CD14-positive monocyte (primary cell): ENCODE measurements around the gene KYNU. TPM values are rescaled to one million over a fixed set of nuclear protein-coding genes. Genes with fewer than 3 reads are reported as not detected.

ENCODE experiments used
- DNase-seq, 3 donors: peaks; one replicate each; pipeline ENCODE4 v3.0.0-alpha.2; 2011 to 2022
- H2AFZ ChIP-seq: 2 replicates; pipeline ENCODE4 v1.6.0; 2012; ENCODE audit warnings: mild to moderate bottlenecking, low read depth, low read length, inconsistent platforms; ENCODE audit not compliant: insufficient read depth, poor library complexity, severe bottlenecking
- H3K27ac ChIP-seq, 2 donors: 1 replicate in 1 of 2; 2 replicates in 1 of 2; pipeline ENCODE4 v1.5.1; 2012 to 2013; ENCODE audit warnings: low read length in 2 of 2, control low read depth in 1 of 2, inconsistent platforms in 1 of 2, low read depth in 1 of 2, mild to moderate bottlenecking in 1 of 2
- H3K27me3 ChIP-seq, 2 donors: one replicate each; pipeline versions ENCODE4 v1.6.0 to v1.6.1; 2011 to 2013; ENCODE audit warnings: low read length in 2 of 2; ENCODE audit not compliant: control insufficient read depth in 2 of 2, insufficient read depth in 2 of 2
- H3K36me3 ChIP-seq, 2 donors: replicated peaks in 1 of 2; 1 replicate in 1 of 2; 2 replicates in 1 of 2; pipeline versions ENCODE4 v1.5.1 to v1.6.1; 2012 to 2013; ENCODE audit warnings: low read length in 2 of 2, control low read depth in 1 of 2, inconsistent platforms in 1 of 2, mild to moderate bottlenecking in 1 of 2; ENCODE audit not compliant: insufficient read depth in 2 of 2, control insufficient read depth in 1 of 2
- H3K4me1 ChIP-seq, 2 donors: 1 replicate in 1 of 2; 2 replicates in 1 of 2; pipeline versions ENCODE4 v1.5.1 to v1.6.1; 2012 to 2013; ENCODE audit warnings: low read length in 2 of 2, control low read depth in 1 of 2, inconsistent platforms in 1 of 2, mild to moderate bottlenecking in 1 of 2, moderate library complexity in 1 of 2; ENCODE audit not compliant: insufficient read depth in 2 of 2, control insufficient read depth in 1 of 2
- H3K4me2 ChIP-seq: replicated peaks from 2 replicates; pipeline ENCODE3; 2012; ENCODE audit warnings: low read length, moderate library complexity, mild to moderate bottlenecking; ENCODE audit not compliant: poor library complexity, severe bottlenecking; ENCODE audit errors: extremely low read depth
- H3K4me3 ChIP-seq, 3 experiments: fragments of 200-600 bp in 1 of 3; sonication (generic) in 1 of 3; replicated peaks in 1 of 3; 1 replicate in 2 of 3; 2 replicates in 1 of 3; pipeline ENCODE4 v1.5.1; 2011 to 2013; ENCODE audit warnings: low read length in 3 of 3, mild to moderate bottlenecking in 3 of 3, control low read depth in 2 of 3, low read depth in 2 of 3, inconsistent platforms in 1 of 3, moderate library complexity in 1 of 3
- H3K79me2 ChIP-seq: 2 replicates; pipeline ENCODE4 v1.6.0; 2012; ENCODE audit warnings: mild to moderate bottlenecking, control low read depth, inconsistent platforms, low read length, moderate library complexity; ENCODE audit not compliant: insufficient read depth
- H3K9ac ChIP-seq: 2 replicates; pipeline ENCODE4 v1.6.0; 2017; ENCODE audit warnings: low read length, mild to moderate bottlenecking; ENCODE audit not compliant: insufficient read depth, poor library complexity, severe bottlenecking
- H3K9me3 ChIP-seq, 2 donors: replicated peaks in 1 of 2; 1 replicate in 1 of 2; 2 replicates in 1 of 2; pipeline versions ENCODE4 v1.5.1 to v1.6.1; 2012 to 2013; ENCODE audit warnings: low read length in 2 of 2, control low read depth in 1 of 2; ENCODE audit not compliant: control insufficient read depth in 1 of 2, insufficient read depth in 1 of 2
- H4K20me1 ChIP-seq: 2 replicates; pipeline ENCODE4 v1.6.0; 2012; ENCODE audit warnings: mild to moderate bottlenecking, low read length, control low read depth, moderate library complexity; ENCODE audit not compliant: insufficient read depth
- H3K27ac Mint-ChIP-seq, 7 donors: one replicate each; pipeline ENCODE4 v1.8.0; 2020; ENCODE audit warnings: mild to moderate bottlenecking in 7 of 7, mixed read lengths in 7 of 7, moderate library complexity in 6 of 7, inconsistent platforms in 2 of 7
- H3K27me3 Mint-ChIP-seq, 3 donors: one replicate each; pipeline ENCODE4 v1.8.0; 2021 to 2022; ENCODE audit warnings: low read depth in 3 of 3, mild to moderate bottlenecking in 3 of 3, mixed read lengths in 3 of 3, moderate library complexity in 3 of 3, inconsistent platforms in 1 of 3
- H3K36me3 Mint-ChIP-seq, 2 donors: one replicate each; pipeline ENCODE4 v1.8.0; 2020; ENCODE audit warnings: mixed read lengths in 2 of 2, inconsistent platforms in 1 of 2, mild to moderate bottlenecking in 1 of 2
- H3K4me1 Mint-ChIP-seq: one replicate; pipeline ENCODE4 v1.8.0; 2020; ENCODE audit warnings: mild to moderate bottlenecking, mixed read lengths
- H3K4me3 Mint-ChIP-seq, 2 donors: one replicate each; pipeline ENCODE4 v1.8.0; 2020; ENCODE audit warnings: mild to moderate bottlenecking in 2 of 2, mixed read lengths in 2 of 2, moderate library complexity in 1 of 2
- H3K9me3 Mint-ChIP-seq, 7 donors: one replicate each; pipeline ENCODE4 v1.8.0; 2020 to 2022; ENCODE audit warnings: mixed read lengths in 7 of 7, mild to moderate bottlenecking in 6 of 7, moderate library complexity in 6 of 7, inconsistent platforms in 2 of 7
- WGBS: methylation state at CpG from one replicate; pipeline ENCODE4 v1.1.5; 2013; ENCODE audit warnings: missing lambda C conversion rate; ENCODE audit not compliant: insufficient coverage; 5-methylcytosine and 5-hydroxymethylcytosine counted together
- intact Hi-C, 2 donors: fragments of 100-400 bp; cut with micrococcal nuclease; formaldehyde crosslinking; loops; one replicate each; pipeline versions ENCODE4 v1.15.0 to v1.15.1; 2023
- polyA plus RNA-seq, 3 donors: library from polyadenylated mRNA; depleted of rRNA in 1 of 3; unstranded in 2 of 3; stranded (reverse) in 1 of 3; fragments of 300-500 nt in 2 of 3; fragments of >200 nt in 1 of 3; fragmentation: Illumina TruSeq in 2 of 3; gene quantifications; 1 replicate in 2 of 3; 2 replicates in 1 of 3; pipeline ENCODE4 v1.2.3, GENCODE V29; 2012 to 2021
- TF ChIP-seq, protein P1 (sequence below): fragments of 200-600 bp; IDR thresholded peaks from one replicate; pipeline ENCODE4 v1.8.0; 2022; ENCODE audit warnings: antibody characterized with exemption, mild to moderate bottlenecking

Gene KYNU
- polyA plus RNA-seq, 3 donors: 40.7 to 132 (median 131) TPM

DNA sequence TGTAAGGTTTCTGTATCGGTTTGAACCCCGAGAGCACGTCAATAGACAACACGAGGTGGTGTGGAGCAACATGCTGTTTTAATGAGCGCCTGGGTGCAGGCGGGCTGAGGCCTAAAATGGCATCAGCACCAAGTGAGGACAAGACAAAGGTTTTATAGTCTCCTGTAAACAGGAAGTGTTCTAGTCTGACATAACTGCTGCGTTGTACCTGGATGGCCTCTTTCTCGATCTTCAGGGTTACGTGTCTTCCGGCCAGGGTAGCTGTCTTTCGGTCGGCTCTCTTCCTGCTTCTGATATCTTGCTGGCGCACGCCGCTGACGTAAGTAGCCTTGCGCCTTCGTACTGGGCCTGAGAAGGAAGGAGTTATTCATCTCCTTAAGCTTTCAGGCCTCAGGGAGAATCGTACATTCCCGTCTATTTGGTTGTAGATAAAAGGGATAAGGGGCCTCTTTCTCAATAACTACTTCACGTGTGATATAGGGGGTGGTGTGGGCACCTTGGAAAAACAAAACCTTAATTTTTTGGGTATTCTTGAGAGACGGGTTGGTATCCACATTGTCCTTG is 53.5 kb downstream of the KYNU start:
- H4K20me1 ChIP-seq: peaks cover 87% of the 10 kb centered on the region
- 99% methylated on average over 13 of the region's 22 CpGs for WGBS
- no peaks in the 10 kb centered on the region for H3K4me1 Mint-ChIP-seq
- no peaks in the 10 kb centered on the region for H3K4me1 ChIP-seq
- peaks cover 0 to 5% (median 4%) of the 10 kb centered on the region in 7 donors for H3K9me3 Mint-ChIP-seq
- H3K4me3 Mint-ChIP-seq: no peak overlapping the region
- H3K27ac Mint-ChIP-seq: no peak overlapping the region
- H3K9me3 ChIP-seq: no peaks in the 10 kb centered on the region
- TF ChIP-seq, protein P1, sequence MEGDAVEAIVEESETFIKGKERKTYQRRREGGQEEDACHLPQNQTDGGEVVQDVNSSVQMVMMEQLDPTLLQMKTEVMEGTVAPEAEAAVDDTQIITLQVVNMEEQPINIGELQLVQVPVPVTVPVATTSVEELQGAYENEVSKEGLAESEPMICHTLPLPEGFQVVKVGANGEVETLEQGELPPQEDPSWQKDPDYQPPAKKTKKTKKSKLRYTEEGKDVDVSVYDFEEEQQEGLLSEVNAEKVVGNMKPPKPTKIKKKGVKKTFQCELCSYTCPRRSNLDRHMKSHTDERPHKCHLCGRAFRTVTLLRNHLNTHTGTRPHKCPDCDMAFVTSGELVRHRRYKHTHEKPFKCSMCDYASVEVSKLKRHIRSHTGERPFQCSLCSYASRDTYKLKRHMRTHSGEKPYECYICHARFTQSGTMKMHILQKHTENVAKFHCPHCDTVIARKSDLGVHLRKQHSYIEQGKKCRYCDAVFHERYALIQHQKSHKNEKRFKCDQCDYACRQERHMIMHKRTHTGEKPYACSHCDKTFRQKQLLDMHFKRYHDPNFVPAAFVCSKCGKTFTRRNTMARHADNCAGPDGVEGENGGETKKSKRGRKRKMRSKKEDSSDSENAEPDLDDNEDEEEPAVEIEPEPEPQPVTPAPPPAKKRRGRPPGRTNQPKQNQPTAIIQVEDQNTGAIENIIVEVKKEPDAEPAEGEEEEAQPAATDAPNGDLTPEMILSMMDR: no peak
- peaks cover 0 to 1% (median 1%) of the 10 kb centered on the region in 3 donors for H3K27me3 Mint-ChIP-seq
- no peak for DNase-seq
- H3K27ac ChIP-seq: no peak overlapping the region
- peaks cover 47 to 95% of the 10 kb centered on the region in 2 donors for H3K36me3 ChIP-seq
- H3K4me2 ChIP-seq: no peak overlapping the region
- H3K36me3 Mint-ChIP-seq: peaks cover 14 to 44% of the 10 kb centered on the region in 2 donors
- H3K9ac ChIP-seq: no peak overlapping the region
- H3K27me3 ChIP-seq: no peaks in the 10 kb centered on the region
- intact Hi-C loops: no loop called here
- no peak overlapping the region for H2AFZ ChIP-seq
- H3K79me2 ChIP-seq: peaks cover 22% of the 10 kb centered on the region
- no peak overlapping the region for H3K4me3 ChIP-seq

DNA sequence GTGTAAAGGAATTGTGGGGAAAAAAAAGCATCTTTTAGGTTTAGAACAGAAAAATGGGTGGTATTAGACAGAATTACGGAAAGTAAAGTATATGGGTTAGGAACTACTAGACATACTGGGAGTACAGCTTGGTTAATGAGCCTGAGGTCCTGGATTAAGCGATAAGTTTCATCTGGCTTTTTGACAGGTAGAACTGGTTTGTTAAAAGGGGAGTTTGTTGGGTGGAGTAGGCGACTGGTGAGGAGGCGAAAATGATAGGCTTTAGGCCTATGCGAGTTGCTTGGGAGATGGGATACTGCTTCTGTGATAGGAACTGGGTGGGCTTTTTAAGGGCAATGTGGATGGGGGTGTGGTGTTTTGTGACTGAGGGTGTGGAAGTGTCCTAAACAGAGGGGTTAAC is 56.5 kb downstream of the KYNU start:
- Histone ChIP-seq H3K27ac (no peak overlapping the region), H2AFZ (no peak overlapping the region), H3K9me3 (no peaks in the 10 kb centered on the region), H3K27me3 (no peaks in the 10 kb centered on the region), H3K4me1 (no peaks in the 10 kb centered on the region), H3K79me2 (peaks cover 22% of the 10 kb centered on the region), H4K20me1 (peaks cover 99% of the 10 kb centered on the region), H3K36me3 (peaks cover 46 to 93% of the 10 kb centered on the region in 2 donors), H3K4me3 (no peak overlapping the region), H3K4me2 (no peak overlapping the region), H3K9ac (no peak overlapping the region)
- peaks cover 0 to 1% (median 0%) of the 10 kb centered on the region in 3 donors for H3K27me3 Mint-ChIP-seq
- H3K36me3 Mint-ChIP-seq: peaks cover 5 to 43% of the 10 kb centered on the region in 2 donors
- no peak for DNase-seq
- no peaks in the 10 kb centered on the region for H3K4me1 Mint-ChIP-seq
- intact Hi-C loops: no loop called here
- H3K27ac Mint-ChIP-seq: no peak overlapping the region
- WGBS: 98% methylated on average over 5 of the region's 5 CpGs
- no peak overlapping the region for H3K4me3 Mint-ChIP-seq
- H3K9me3 Mint-ChIP-seq: peaks cover 0 to 5% (median 4%) of the 10 kb centered on the region in 7 donors
- TF ChIP-seq, protein P1: no peak
